ENCODE data around the gene MACROD2.

DNA sequence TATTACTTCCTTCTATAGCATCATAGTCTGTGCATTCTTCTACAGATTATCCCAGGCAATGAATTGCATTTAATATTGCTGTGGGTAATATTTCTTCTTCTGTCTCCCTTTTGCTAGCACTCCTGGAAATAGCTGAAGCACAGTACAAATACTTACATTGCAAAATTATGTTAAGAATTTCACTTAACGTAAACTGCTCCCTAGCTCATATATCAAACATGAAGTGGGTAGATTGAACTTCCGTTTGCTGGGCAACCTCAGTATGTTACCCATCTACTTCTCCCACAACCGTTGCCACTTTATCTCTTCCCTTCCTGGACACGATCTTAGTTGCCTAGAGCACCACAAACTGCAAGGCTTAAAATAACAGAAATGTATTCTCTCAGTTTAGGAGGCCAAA is 1614.6 kb downstream of the MACROD2 start:
- TF ChIP-seq, protein P1, sequence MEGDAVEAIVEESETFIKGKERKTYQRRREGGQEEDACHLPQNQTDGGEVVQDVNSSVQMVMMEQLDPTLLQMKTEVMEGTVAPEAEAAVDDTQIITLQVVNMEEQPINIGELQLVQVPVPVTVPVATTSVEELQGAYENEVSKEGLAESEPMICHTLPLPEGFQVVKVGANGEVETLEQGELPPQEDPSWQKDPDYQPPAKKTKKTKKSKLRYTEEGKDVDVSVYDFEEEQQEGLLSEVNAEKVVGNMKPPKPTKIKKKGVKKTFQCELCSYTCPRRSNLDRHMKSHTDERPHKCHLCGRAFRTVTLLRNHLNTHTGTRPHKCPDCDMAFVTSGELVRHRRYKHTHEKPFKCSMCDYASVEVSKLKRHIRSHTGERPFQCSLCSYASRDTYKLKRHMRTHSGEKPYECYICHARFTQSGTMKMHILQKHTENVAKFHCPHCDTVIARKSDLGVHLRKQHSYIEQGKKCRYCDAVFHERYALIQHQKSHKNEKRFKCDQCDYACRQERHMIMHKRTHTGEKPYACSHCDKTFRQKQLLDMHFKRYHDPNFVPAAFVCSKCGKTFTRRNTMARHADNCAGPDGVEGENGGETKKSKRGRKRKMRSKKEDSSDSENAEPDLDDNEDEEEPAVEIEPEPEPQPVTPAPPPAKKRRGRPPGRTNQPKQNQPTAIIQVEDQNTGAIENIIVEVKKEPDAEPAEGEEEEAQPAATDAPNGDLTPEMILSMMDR (IDR thresholded peaks at IDR 0.05), result no peak
- no peak for TF ChIP-seq POLR2A (IDR thresholded peaks at IDR 0.05)

Data from body of pancreas (tissue), 4 donors.